ENCODE data around the gene FPR3. TPM values are rescaled to one million over a fixed set of nuclear protein-coding genes. Genes with fewer than 3 reads are reported as not detected.
"Not testable (repeated sequence)": the region's sequence is repeated elsewhere in the genome, so short reads cannot be mapped to it uniquely, and the experiment has no call there.

The FPR3 gene
- total RNA-seq, 1 donor from 2014 or later, result not detected

DNA sequence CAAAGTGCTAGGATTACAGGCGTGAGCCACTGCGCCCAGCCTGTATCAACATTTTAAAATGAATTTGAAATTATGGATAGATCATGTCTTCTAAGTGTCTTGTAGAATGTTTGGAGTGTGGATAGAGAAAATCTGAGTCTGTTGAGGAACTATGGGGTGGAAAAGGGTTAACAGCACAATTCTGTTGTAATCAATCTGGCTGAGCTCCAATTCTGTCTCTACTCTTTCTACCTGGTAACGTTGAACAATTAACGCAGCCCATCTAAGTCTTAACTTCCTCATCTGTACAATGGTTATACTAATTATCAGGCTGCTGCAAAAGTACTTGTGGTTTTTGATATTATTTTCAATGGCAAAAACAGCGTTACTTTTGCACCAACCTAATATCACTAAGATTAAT is 29.9 kb upstream of the FPR3 start:
- Mint-ChIP-seq H3K27me3 (ENCODE audit: low read depth) (peaks cover 5% of the 10 kb centered on the region), H3K27ac (no peak overlapping the region), H3K9me3 (peaks cover 34% of the 10 kb centered on the region), H3K36me3 (no peaks in the 10 kb centered on the region), H3K4me3 (no peak overlapping the region), H3K4me1 (no peaks in the 10 kb centered on the region)
- no peak for DNase-seq (ENCODE audit: low spot score in 2 of 2, unreplicated experiment in 2 of 2)
- TF ChIP-seq, protein P1, sequence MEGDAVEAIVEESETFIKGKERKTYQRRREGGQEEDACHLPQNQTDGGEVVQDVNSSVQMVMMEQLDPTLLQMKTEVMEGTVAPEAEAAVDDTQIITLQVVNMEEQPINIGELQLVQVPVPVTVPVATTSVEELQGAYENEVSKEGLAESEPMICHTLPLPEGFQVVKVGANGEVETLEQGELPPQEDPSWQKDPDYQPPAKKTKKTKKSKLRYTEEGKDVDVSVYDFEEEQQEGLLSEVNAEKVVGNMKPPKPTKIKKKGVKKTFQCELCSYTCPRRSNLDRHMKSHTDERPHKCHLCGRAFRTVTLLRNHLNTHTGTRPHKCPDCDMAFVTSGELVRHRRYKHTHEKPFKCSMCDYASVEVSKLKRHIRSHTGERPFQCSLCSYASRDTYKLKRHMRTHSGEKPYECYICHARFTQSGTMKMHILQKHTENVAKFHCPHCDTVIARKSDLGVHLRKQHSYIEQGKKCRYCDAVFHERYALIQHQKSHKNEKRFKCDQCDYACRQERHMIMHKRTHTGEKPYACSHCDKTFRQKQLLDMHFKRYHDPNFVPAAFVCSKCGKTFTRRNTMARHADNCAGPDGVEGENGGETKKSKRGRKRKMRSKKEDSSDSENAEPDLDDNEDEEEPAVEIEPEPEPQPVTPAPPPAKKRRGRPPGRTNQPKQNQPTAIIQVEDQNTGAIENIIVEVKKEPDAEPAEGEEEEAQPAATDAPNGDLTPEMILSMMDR (IDR thresholded peaks at IDR 0.05; ENCODE audit: unreplicated experiment), result no peak

DNA sequence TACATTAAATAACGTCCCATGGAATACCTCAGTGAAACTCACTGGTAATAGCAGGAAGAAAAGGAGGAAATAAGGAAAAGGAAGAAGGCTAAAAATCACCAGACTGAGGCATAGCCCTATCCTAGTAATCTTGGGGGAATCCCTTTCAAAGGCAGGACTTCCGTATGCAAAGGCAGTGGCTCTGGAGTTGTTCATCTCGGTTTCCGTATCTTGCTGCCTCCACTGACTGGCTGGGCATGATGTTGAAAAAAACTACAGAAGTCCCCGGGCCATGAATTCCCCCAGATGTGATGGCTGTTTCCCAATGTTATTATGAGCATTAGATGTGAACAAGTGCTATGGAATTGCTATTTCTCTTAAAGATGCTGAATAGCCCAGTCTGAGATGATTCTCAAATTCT is 28.5 kb upstream of the FPR3 start:
- TF ChIP-seq, protein P1 (IDR thresholded peaks at IDR 0.05; ENCODE audit: unreplicated experiment), result no peak
- H3K36me3 Mint-ChIP-seq, result no peaks in the 10 kb centered on the region
- H3K27me3 Mint-ChIP-seq (ENCODE audit: low read depth), result peaks cover 5% of the 10 kb centered on the region
- peaks cover 35% of the 10 kb centered on the region for H3K9me3 Mint-ChIP-seq
- no peak for DNase-seq (ENCODE audit: low spot score in 2 of 2, unreplicated experiment in 2 of 2)
- H3K4me1 Mint-ChIP-seq, result no peaks in the 10 kb centered on the region
- H3K4me3 Mint-ChIP-seq, result no peak overlapping the region
- H3K27ac Mint-ChIP-seq, result no peak overlapping the region

DNA sequence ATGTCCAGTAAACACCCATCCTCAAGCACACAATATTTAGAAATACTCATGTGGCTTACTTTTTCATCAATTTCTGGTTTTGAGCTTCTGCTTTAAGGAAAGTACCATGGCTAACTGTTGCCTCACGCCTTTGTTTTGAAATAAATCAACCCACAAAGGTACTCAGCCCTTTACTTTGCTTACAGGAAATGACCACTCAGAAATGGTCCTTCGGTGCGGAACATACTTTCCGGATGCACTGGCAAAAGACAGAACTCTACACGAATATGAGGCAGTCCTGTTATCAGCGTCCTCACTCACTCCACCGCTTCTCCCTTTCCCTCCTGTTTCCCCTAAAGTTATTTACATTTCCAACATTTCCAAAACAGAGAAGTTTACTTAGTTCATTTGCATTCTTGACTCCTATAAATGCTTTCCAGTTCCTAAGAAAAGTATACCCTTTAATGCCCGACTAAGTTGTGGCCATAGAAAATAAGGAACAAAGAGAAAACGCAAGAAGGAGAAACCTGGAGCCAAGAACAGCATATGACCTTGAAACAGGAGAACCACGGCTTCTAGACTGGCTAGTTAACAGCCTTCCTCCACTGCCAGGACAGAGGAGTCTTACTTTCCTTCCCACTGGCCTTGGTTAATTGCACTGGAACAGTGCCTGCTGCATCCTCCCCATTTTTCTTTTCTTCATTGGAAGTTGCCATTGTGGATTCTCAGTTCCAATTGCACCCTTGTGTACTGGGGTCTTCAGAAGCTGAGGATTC is 23.4 kb upstream of the FPR3 start:
- no peak overlapping the region for H3K4me3 Mint-ChIP-seq
- no peaks in the 10 kb centered on the region for H3K4me1 Mint-ChIP-seq
- H3K27ac Mint-ChIP-seq, result no peak overlapping the region
- H3K36me3 Mint-ChIP-seq, result no peaks in the 10 kb centered on the region
- DNase-seq (ENCODE audit: low spot score in 2 of 2, unreplicated experiment in 2 of 2), result no peak
- peaks cover 5% of the 10 kb centered on the region for H3K27me3 Mint-ChIP-seq (ENCODE audit: low read depth)
- TF ChIP-seq, protein P1 (IDR thresholded peaks at IDR 0.05; ENCODE audit: unreplicated experiment), result no peak
- H3K9me3 Mint-ChIP-seq, result peaks cover 21% of the 10 kb centered on the region

DNA sequence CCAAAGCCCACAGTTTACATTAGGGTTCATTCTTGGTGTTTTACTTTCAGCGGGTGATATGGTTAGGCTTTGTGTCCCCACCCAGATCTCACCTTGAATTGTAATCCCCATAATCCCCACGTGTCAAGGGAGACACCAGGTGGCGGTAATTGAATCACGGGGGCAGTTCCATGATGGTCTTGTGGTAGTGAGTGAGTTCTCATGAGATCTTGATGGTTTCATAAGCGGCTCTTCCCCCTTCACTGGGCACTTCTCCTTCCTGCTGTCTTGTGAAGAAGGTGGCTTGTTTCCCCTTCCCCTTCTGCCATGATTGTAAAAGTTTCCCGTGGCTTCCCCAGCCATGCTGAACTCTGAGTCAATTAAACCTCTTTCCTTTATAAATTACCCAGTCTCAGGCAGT is 22.0 kb upstream of the FPR3 start:
- Mint-ChIP-seq H3K36me3 (no peaks in the 10 kb centered on the region), H3K4me3 (no peak overlapping the region), H3K4me1 (no peaks in the 10 kb centered on the region), H3K27ac (no peak overlapping the region), H3K27me3 (ENCODE audit: low read depth) (peaks cover 5% of the 10 kb centered on the region), H3K9me3 (peaks cover 21% of the 10 kb centered on the region)
- no peak for DNase-seq (ENCODE audit: low spot score in 2 of 2, unreplicated experiment in 2 of 2)
- TF ChIP-seq, protein P1 (IDR thresholded peaks at IDR 0.05; ENCODE audit: unreplicated experiment), result no peak

DNA sequence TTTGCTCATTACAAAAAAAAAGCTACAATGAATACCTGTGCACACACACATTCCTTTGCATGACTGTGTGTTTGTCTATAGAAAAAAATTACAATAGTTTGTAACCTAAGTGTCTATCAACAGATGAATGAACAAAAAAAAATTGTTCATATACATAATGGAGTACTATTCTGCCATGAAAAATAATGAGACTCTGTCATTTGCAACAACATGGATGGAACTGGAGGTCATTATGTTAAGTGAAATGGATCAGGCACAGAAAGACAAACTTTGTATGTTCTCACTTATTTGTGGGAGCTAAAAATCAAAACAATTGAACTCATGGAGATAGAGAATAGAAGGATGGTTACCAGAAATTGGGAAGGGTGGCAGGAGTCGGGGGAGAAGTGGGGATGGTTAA is 18.4 kb upstream of the FPR3 start:
- H3K4me1 Mint-ChIP-seq; H3K27ac Mint-ChIP-seq; DNase-seq (ENCODE audit: low spot score in 2 of 2, unreplicated experiment in 2 of 2); H3K36me3 Mint-ChIP-seq; H3K9me3 Mint-ChIP-seq; H3K4me3 Mint-ChIP-seq: not testable (repeated sequence)
- peaks cover 26% of the 10 kb centered on the region for H3K27me3 Mint-ChIP-seq (ENCODE audit: low read depth)

DNA sequence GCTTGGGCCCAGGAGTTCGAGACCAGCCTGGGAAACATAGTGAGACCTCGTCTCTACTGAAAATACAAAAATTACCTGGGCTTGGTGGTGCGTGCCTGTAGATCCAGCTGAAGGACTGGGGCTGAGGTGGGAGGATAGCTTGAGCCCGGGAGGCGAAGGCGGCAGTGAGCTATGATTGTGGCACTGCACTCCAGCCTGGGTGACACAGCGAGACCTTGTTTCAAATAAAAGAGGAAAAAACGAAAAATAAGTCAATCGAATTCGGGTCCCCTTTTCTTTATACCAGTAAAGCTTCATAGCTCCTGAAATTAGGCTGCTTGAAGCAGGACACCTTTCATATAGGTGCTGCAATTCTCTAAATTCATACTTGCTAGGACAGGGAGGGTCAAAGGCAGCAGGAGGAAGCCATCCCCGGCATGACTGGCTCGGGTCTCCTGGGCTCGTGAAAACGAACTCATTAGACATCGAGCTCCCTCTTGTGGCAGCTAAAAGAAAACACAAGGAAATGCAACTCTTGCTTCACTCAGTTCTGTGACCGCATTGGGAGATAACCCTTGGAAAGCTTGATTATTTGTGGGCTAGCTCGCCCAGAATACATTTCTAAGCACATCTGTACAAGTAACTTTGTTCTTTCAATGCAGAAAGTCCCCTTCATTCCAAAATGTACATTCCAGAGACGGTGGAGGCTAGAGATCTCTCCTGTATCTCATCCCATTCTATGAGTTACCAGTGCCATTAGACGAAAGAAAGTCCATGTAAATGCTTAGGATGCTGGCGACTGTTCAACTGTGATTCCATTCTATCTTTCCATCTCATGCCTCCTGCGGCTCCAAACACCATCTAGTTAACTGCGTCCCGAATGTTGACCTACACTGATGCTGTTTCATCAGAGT is 17.1 kb upstream of the FPR3 start:
- peak; percentile 28 to 54 for DNase-seq (ENCODE audit: low spot score in 2 of 2, unreplicated experiment in 2 of 2)
- Mint-ChIP-seq H3K36me3 (no peaks in the 10 kb centered on the region), H3K27me3 (ENCODE audit: low read depth) (peaks cover 26% of the 10 kb centered on the region), H3K9me3 (peaks cover 3% of the 10 kb centered on the region), H3K4me3 (no peak overlapping the region), H3K27ac (no peak overlapping the region), H3K4me1 (no peaks in the 10 kb centered on the region)
- TF ChIP-seq, protein P1 (IDR thresholded peaks at IDR 0.05; ENCODE audit: unreplicated experiment), result peak; percentile 80
